PC-9 (cell line): ENCODE measurements around the gene FAM184A. TPM values are rescaled to one million over a fixed set of nuclear protein-coding genes. Genes with fewer than 3 reads are reported as not detected.

Experiments
- BruUV-seq: library from RNA; stranded (reverse); fragments of 400-500 nt; replicated peaks from 2 replicates; lab custom pipeline; 2021; lab: Mats Ljungman, UMichigan
- CTCF ChIA-PET: fragments of 300-600 bp; sonication (Branson Sonifier 250); formaldehyde crosslinking; loops from one replicate; lab custom pipeline; 2022; ENCODE audit warnings: antibody characterized with exemption; lab: Charles Lee
- POLR2A ChIA-PET: fragments of 300-600 bp; sonication (Branson Sonifier 250); formaldehyde crosslinking; loops from one replicate; lab custom pipeline; 2022; ENCODE audit warnings: antibody characterized with exemption; ENCODE audit not compliant: unreplicated experiment; lab: Charles Lee
- DNase-seq, 2 experiments: peaks; one replicate each; pipeline versions ENCODE4 v3.0.0 to v3.0.0-alpha.2; 2015 to 2022; ENCODE audit warnings: mixed read lengths in 1 of 2
- H2AFZ ChIP-seq: fragments of 200-600 bp; sonication (generic); 2 replicates; pipeline ENCODE4 v1.8.1; 2017; ENCODE audit warnings: antibody characterized with exemption
- H3F3A ChIP-seq: fragments of 200-600 bp; sonication (generic); 2 replicates; pipeline ENCODE4 v1.8.1; 2017; ENCODE audit warnings: antibody characterized with exemption, mild to moderate bottlenecking, low read depth; ENCODE audit not compliant: insufficient read depth
- H3K27ac ChIP-seq: fragments of 200-600 bp; sonication (generic); 2 replicates; pipeline ENCODE4 v1.6.1; 2016; ENCODE audit warnings: mixed run types
- H3K27me3 ChIP-seq: fragments of 200-600 bp; sonication (generic); 2 replicates; pipeline ENCODE4 v1.6.1; 2016; ENCODE audit warnings: low read depth, mixed run types; ENCODE audit not compliant: insufficient read depth
- H3K36me3 ChIP-seq: fragments of 200-600 bp; sonication (generic); 2 replicates; pipeline ENCODE4 v1.6.1; 2016; ENCODE audit warnings: low read depth, mixed run types
- H3K4me1 ChIP-seq: fragments of 200-600 bp; sonication (generic); replicated peaks from 2 replicates; pipeline ENCODE4 v1.6.1; 2016; ENCODE audit warnings: mixed run types; ENCODE audit not compliant: insufficient read depth
- H3K4me2 ChIP-seq: fragments of 200-600 bp; sonication (generic); 2 replicates; pipeline ENCODE4 v1.6.1; 2017; ENCODE audit warnings: mixed run types
- H3K4me3 ChIP-seq: fragments of 200-600 bp; sonication (generic); 2 replicates; pipeline ENCODE4 v1.6.1; 2016; ENCODE audit warnings: mixed run types
- H3K79me2 ChIP-seq: fragments of 200-600 bp; sonication (generic); 2 replicates; pipeline ENCODE4 v1.6.1; 2017; ENCODE audit warnings: low read depth, mixed run types
- H3K9me2 ChIP-seq: fragments of 200-600 bp; sonication (generic); 2 replicates; pipeline ENCODE4 v1.8.1; 2017; ENCODE audit warnings: mild to moderate bottlenecking; ENCODE audit not compliant: insufficient read depth
- H3K9me3 ChIP-seq: fragments of 200-600 bp; sonication (generic); 2 replicates; pipeline ENCODE4 v1.8.1; 2016; ENCODE audit warnings: low read depth; ENCODE audit not compliant: insufficient read depth
- H4K20me1 ChIP-seq: fragments of 200-600 bp; sonication (generic); 2 replicates; pipeline ENCODE4 v1.8.1; 2017; ENCODE audit not compliant: insufficient read depth
- EZH2 ChIP-seq: fragments of 200-600 bp; sonication (generic); IDR thresholded peaks from 2 replicates; pipeline ENCODE4 v1.8.0; 2017; ENCODE audit warnings: antibody characterized with exemption, low read depth
- intact Hi-C: fragments of 100-400 bp; cut with micrococcal nuclease; formaldehyde crosslinking; loops from one replicate; pipeline ENCODE4 v1.10.0; 2022; ENCODE audit not compliant: unreplicated experiment
- total RNA-seq: library from RNA; stranded (reverse); gene quantifications from 2 replicates; pipeline ENCODE4 v1.2.3, GENCODE V29; 2021
- TF ChIP-seq, protein P1 (sequence below): fragments of 200-600 bp; sonication (generic); conservative IDR thresholded peaks from 2 replicates; pipeline ENCODE4 v1.6.1; 2017; ENCODE audit warnings: mixed run types, antibody characterized with exemption, mild to moderate bottlenecking, moderate library complexity

FAM184A gene
- total RNA-seq, 1 experiment from 2014 or later: 0.85 TPM

DNA sequence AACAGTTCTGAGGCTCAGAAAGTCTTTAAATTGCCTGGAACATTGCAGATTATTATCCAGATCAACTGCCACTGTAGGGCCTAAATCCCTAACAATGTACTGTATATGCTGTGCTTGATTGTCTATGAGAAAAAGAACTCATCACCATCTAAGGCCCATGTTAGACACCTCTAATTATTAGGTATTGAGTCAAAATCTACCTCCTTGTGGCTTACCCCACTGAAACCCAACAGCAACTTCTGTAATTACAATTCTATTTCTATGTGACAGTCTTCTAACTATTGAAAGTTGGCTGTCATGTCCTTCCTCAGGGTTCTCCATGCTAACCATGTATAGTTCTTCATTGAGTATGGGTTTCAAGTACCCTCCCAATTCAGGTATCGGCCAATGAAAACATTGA is 157.4 kb downstream of the FAM184A start:
- CTCF ChIA-PET: no interaction called here
- H3K9me3 ChIP-seq: no peaks in the 10 kb centered on the region
- no peak for DNase-seq
- H3K9me2 ChIP-seq: no peaks in the 10 kb centered on the region
- peaks cover 3% of the 10 kb centered on the region for H3F3A ChIP-seq
- intact Hi-C loops: no loop called here
- H4K20me1 ChIP-seq: no peaks in the 10 kb centered on the region
- BruUV-seq: no TSS peak
- H3K27ac ChIP-seq: no peak overlapping the region
- no peak overlapping the region for H3K4me2 ChIP-seq
- H3K4me3 ChIP-seq: no peak overlapping the region
- H3K36me3 ChIP-seq: peaks cover 72% of the 10 kb centered on the region
- no peak for TF ChIP-seq EZH2
- TF ChIP-seq, protein P1, sequence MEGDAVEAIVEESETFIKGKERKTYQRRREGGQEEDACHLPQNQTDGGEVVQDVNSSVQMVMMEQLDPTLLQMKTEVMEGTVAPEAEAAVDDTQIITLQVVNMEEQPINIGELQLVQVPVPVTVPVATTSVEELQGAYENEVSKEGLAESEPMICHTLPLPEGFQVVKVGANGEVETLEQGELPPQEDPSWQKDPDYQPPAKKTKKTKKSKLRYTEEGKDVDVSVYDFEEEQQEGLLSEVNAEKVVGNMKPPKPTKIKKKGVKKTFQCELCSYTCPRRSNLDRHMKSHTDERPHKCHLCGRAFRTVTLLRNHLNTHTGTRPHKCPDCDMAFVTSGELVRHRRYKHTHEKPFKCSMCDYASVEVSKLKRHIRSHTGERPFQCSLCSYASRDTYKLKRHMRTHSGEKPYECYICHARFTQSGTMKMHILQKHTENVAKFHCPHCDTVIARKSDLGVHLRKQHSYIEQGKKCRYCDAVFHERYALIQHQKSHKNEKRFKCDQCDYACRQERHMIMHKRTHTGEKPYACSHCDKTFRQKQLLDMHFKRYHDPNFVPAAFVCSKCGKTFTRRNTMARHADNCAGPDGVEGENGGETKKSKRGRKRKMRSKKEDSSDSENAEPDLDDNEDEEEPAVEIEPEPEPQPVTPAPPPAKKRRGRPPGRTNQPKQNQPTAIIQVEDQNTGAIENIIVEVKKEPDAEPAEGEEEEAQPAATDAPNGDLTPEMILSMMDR: no peak
- no peak overlapping the region for H2AFZ ChIP-seq
- no peaks in the 10 kb centered on the region for H3K27me3 ChIP-seq
- no peaks in the 10 kb centered on the region for H3K79me2 ChIP-seq
- H3K4me1 ChIP-seq: no peaks in the 10 kb centered on the region
- POLR2A ChIA-PET: no interaction called here

DNA sequence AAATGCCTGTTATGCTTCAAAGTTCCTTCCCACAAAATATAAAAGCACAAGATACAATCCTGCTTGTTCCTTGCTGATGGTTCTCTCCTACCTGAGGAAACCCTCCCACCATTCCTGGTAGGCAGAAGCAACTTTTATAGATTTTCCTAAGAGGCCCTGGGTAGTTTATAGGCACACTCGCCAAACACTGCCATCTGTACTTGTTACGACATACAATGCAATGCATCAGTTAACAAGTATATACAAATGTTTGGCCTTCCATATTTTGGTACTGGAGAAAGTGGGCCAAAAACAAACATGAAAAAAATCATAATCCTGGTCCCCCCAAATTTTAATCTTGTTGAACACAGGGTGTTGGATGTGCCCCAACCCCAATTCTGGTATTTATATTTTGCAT is 160.1 kb downstream of the FAM184A start:
- Histone ChIP-seq H3K4me3 (no peak overlapping the region), H3F3A (peaks cover 3% of the 10 kb centered on the region), H3K27ac (no peak overlapping the region), H3K79me2 (no peaks in the 10 kb centered on the region), H3K4me2 (no peak overlapping the region), H3K9me2 (no peaks in the 10 kb centered on the region), H3K4me1 (no peaks in the 10 kb centered on the region), H2AFZ (no peak overlapping the region), H3K9me3 (no peaks in the 10 kb centered on the region), H3K36me3 (peaks cover 68% of the 10 kb centered on the region), H3K27me3 (no peaks in the 10 kb centered on the region), H4K20me1 (no peaks in the 10 kb centered on the region)
- no TSS peak for BruUV-seq
- intact Hi-C loops: no loop called here
- DNase-seq: no peak
- ChIA-PET CTCF (no interaction called here), POLR2A (no interaction called here)
- TF ChIP-seq, protein P1: no peak
- no peak for TF ChIP-seq EZH2

DNA sequence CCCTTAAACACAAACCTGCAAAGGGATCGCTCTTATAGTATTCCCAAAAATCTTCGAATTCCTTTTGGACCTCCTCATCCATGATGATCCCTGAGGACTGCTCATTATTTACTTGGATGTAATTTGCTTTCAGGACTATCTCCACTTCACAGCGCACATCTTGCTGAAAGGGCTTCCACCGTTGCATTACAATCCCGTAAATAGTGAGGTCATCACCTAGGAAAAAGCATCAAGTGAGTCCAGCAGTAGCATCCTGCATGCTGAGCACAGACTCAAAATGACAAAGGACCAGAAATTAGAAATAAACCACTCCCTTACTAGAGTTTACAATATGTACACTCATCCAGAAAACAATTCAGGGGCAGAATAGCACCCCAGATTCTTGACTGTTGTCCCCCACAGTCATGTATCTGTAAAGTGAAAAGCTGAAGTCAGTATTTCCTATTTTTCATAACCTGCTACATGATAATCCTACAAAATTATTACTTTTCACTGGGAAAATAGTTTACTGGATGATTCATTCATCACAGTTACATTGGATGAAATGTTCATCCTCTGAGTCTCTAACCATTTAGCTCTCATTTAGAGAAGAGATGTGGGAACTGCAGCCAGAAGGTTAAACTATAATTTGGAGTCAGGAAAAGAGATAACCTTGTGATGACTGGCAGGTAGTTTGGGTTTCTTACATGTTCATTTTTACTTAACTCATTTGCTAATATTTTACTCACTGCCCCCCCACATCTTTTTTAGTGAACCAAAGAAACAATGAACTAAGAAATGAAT is 160.7 kb downstream of the FAM184A start:
- no peak for TF ChIP-seq EZH2
- TF ChIP-seq, protein P1: no peak
- ChIA-PET POLR2A (no interaction called here), CTCF (no interaction called here)
- H3K27me3 ChIP-seq: no peaks in the 10 kb centered on the region
- H4K20me1 ChIP-seq: no peaks in the 10 kb centered on the region
- no peak overlapping the region for H2AFZ ChIP-seq
- no peaks in the 10 kb centered on the region for H3K9me3 ChIP-seq
- no peak overlapping the region for H3K27ac ChIP-seq
- H3K4me2 ChIP-seq: no peak overlapping the region
- H3K4me3 ChIP-seq: no peak overlapping the region
- BruUV-seq: no TSS peak
- H3F3A ChIP-seq: peaks cover 3% of the 10 kb centered on the region
- peaks cover 73% of the 10 kb centered on the region for H3K36me3 ChIP-seq
- H3K4me1 ChIP-seq: no peaks in the 10 kb centered on the region
- intact Hi-C loops: no loop called here
- no peaks in the 10 kb centered on the region for H3K79me2 ChIP-seq
- no peak for DNase-seq
- H3K9me2 ChIP-seq: no peaks in the 10 kb centered on the region
